ENCODE measurements around the gene MEA1. TPM values are rescaled to one million over a fixed set of nuclear protein-coding genes. Genes with fewer than 3 reads are reported as not detected.
"Not testable (repeated sequence)": the region's sequence is repeated elsewhere in the genome, so short reads cannot be mapped to it uniquely, and the experiment has no call there.

The MEA1 gene
- total RNA-seq, 3 donors from 2014 or later (not counting 1 experiment from before 2014, with no cell fraction given), result 29.6 to 34.3 (median 34.2) TPM

GRCh38 chr6:43006251-43006650 lies 7.5 kb downstream of the MEA1 start:
- no peak overlapping the region for H3K27ac ChIP-seq (ENCODE audit: low read length)
- Mint-ChIP-seq H3K9me3 (no peaks in the 10 kb centered on the region), H3K4me3 (no peak overlapping the region), H3K27ac (no peak overlapping the region), H3K27me3 (ENCODE audit: low read depth in 2 of 2) (no peaks in the 10 kb centered on the region), H3K36me3 (no peaks in the 10 kb centered on the region), H3K4me1 (peaks cover 0 to 5% of the 10 kb centered on the region in 2 donors)
- ATAC-seq (no peak), DNase-seq (no peak)
- 96% methylated on average over 11 of the region's 11 CpGs for WGBS (ENCODE audit: insufficient coverage)
- TF ChIP-seq, protein P1, sequence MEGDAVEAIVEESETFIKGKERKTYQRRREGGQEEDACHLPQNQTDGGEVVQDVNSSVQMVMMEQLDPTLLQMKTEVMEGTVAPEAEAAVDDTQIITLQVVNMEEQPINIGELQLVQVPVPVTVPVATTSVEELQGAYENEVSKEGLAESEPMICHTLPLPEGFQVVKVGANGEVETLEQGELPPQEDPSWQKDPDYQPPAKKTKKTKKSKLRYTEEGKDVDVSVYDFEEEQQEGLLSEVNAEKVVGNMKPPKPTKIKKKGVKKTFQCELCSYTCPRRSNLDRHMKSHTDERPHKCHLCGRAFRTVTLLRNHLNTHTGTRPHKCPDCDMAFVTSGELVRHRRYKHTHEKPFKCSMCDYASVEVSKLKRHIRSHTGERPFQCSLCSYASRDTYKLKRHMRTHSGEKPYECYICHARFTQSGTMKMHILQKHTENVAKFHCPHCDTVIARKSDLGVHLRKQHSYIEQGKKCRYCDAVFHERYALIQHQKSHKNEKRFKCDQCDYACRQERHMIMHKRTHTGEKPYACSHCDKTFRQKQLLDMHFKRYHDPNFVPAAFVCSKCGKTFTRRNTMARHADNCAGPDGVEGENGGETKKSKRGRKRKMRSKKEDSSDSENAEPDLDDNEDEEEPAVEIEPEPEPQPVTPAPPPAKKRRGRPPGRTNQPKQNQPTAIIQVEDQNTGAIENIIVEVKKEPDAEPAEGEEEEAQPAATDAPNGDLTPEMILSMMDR (IDR thresholded peaks at IDR 0.05), result no peak
- intact Hi-C loops (cut with micrococcal nuclease), result no loop called here
- H3K4me1 ChIP-seq (ENCODE audit: control insufficient read depth, insufficient read depth, low read length), result no peaks in the 10 kb centered on the region
- H3K27me3 ChIP-seq (ENCODE audit: control insufficient read depth, insufficient read depth, low read length), result no peaks in the 10 kb centered on the region
- H3K4me3 ChIP-seq (ENCODE audit: low read length), result no peak overlapping the region
- peaks cover 48% of the 10 kb centered on the region for H3K36me3 ChIP-seq (ENCODE audit: control insufficient read depth, insufficient read depth, low read length)
- H3K9me3 ChIP-seq (ENCODE audit: control insufficient read depth, insufficient read depth, low read length), result no peaks in the 10 kb centered on the region

- ATAC-seq (no peak), DNase-seq (no peak)
- 96% methylated on average over 5 of the region's 5 CpGs for WGBS (ENCODE audit: insufficient coverage)
- TF ChIP-seq, protein P1 (IDR thresholded peaks at IDR 0.05), result no peak
- H3K9me3 ChIP-seq (ENCODE audit: control insufficient read depth, insufficient read depth, low read length), result no peaks in the 10 kb centered on the region
- no peak overlapping the region for H3K4me3 Mint-ChIP-seq
- H3K27ac Mint-ChIP-seq, result no peak overlapping the region
- H3K36me3 Mint-ChIP-seq, result no peaks in the 10 kb centered on the region
- H3K4me1 Mint-ChIP-seq, result peaks cover 0 to 6% of the 10 kb centered on the region in 2 donors
- H3K9me3 Mint-ChIP-seq, result no peaks in the 10 kb centered on the region
- no peaks in the 10 kb centered on the region for H3K27me3 ChIP-seq (ENCODE audit: control insufficient read depth, insufficient read depth, low read length)
- H3K27me3 Mint-ChIP-seq (ENCODE audit: low read depth in 2 of 2), result no peaks in the 10 kb centered on the region
- no peak overlapping the region for H3K27ac ChIP-seq (ENCODE audit: low read length)
- no peak overlapping the region for H3K4me3 ChIP-seq (ENCODE audit: low read length)
- peaks cover 46% of the 10 kb centered on the region for H3K36me3 ChIP-seq (ENCODE audit: control insufficient read depth, insufficient read depth, low read length)
- H3K4me1 ChIP-seq (ENCODE audit: control insufficient read depth, insufficient read depth, low read length), result no peaks in the 10 kb centered on the region
- intact Hi-C loops (cut with micrococcal nuclease), result no loop called here
Observed at GRCh38 chr6:43005844-43006243, 7.9 kb downstream of the MEA1 start.

GRCh38 chr6:43001843-43002242 lies 11.9 kb downstream of the MEA1 start:
- H3K4me1 ChIP-seq (ENCODE audit: control insufficient read depth, insufficient read depth, low read length), result no peaks in the 10 kb centered on the region
- Mint-ChIP-seq H3K4me3 (no peak overlapping the region), H3K4me1 (peaks cover 0 to 11% of the 10 kb centered on the region in 2 donors), H3K27ac (no peak overlapping the region), H3K9me3 (no peaks in the 10 kb centered on the region), H3K27me3 (ENCODE audit: low read depth in 2 of 2) (no peaks in the 10 kb centered on the region), H3K36me3 (no peaks in the 10 kb centered on the region)
- no peaks in the 10 kb centered on the region for H3K27me3 ChIP-seq (ENCODE audit: control insufficient read depth, insufficient read depth, low read length)
- no peak for DNase-seq
- no peak overlapping the region for H3K27ac ChIP-seq (ENCODE audit: low read length)
- 95% methylated on average over 7 of the region's 8 CpGs for WGBS (ENCODE audit: insufficient coverage)
- no peak overlapping the region for H3K4me3 ChIP-seq (ENCODE audit: low read length)
- H3K9me3 ChIP-seq (ENCODE audit: control insufficient read depth, insufficient read depth, low read length), result no peaks in the 10 kb centered on the region
- intact Hi-C loops (cut with micrococcal nuclease), result no loop called here
- no peak for ATAC-seq
- TF ChIP-seq, protein P1 (IDR thresholded peaks at IDR 0.05), result no peak
- peaks cover 11% of the 10 kb centered on the region for H3K36me3 ChIP-seq (ENCODE audit: control insufficient read depth, insufficient read depth, low read length)

- H3K36me3 Mint-ChIP-seq; H3K9me3 Mint-ChIP-seq; DNase-seq; H3K36me3 ChIP-seq (ENCODE audit: control insufficient read depth, insufficient read depth, low read length); H3K27ac Mint-ChIP-seq; H3K4me3 Mint-ChIP-seq; H3K4me1 ChIP-seq (ENCODE audit: control insufficient read depth, insufficient read depth, low read length); H3K27me3 ChIP-seq (ENCODE audit: control insufficient read depth, insufficient read depth, low read length); H3K9me3 ChIP-seq (ENCODE audit: control insufficient read depth, insufficient read depth, low read length); intact Hi-C loops (cut with micrococcal nuclease); ATAC-seq; H3K4me3 ChIP-seq (ENCODE audit: low read length); H3K27ac ChIP-seq (ENCODE audit: low read length); H3K27me3 Mint-ChIP-seq (ENCODE audit: low read depth in 2 of 2): not testable (repeated sequence)
- 94% methylated on average over 9 of the region's 9 CpGs for WGBS (ENCODE audit: insufficient coverage)
- peaks cover 0 to 11% of the 10 kb centered on the region in 2 donors for H3K4me1 Mint-ChIP-seq
Observed at GRCh38 chr6:42998205-42998604, 15.5 kb downstream of the MEA1 start.
